Measurements from ENCODE around the gene RBCK1.

DNA sequence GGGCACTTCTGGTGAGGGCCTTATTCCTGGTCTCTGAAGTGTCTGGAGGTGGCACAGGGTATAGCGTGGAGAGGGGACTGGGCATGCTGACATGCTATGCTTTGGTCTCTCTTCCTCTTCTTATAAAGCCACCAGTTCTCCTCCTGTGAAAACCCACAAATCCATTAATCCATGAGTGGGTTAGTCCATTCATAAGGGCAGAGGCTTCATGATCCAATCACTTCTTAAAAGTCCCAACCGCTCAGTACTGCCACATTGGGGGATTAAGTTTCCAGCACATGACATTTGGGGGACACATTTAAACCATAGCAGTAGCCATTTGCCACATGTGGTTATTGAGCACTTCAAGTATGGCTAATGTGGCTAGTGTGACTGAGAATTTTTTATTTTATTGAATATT, 31.3 kb upstream of the RBCK1 start:
- TF ChIP-seq, protein P1, sequence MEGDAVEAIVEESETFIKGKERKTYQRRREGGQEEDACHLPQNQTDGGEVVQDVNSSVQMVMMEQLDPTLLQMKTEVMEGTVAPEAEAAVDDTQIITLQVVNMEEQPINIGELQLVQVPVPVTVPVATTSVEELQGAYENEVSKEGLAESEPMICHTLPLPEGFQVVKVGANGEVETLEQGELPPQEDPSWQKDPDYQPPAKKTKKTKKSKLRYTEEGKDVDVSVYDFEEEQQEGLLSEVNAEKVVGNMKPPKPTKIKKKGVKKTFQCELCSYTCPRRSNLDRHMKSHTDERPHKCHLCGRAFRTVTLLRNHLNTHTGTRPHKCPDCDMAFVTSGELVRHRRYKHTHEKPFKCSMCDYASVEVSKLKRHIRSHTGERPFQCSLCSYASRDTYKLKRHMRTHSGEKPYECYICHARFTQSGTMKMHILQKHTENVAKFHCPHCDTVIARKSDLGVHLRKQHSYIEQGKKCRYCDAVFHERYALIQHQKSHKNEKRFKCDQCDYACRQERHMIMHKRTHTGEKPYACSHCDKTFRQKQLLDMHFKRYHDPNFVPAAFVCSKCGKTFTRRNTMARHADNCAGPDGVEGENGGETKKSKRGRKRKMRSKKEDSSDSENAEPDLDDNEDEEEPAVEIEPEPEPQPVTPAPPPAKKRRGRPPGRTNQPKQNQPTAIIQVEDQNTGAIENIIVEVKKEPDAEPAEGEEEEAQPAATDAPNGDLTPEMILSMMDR (IDR thresholded peaks at IDR 0.05; ENCODE audit: extremely low read depth in 1 of 2, insufficient read depth in 1 of 2, low read depth in 1 of 2, low read length in 2 of 2) = no peak
- TF ChIP-seq POLR2A (IDR thresholded peaks at IDR 0.05; ENCODE audit: low read depth, low read length) (no peak), JUN (IDR thresholded peaks at IDR 0.05; ENCODE audit: borderline replicate concordance, insufficient read depth, insufficient read length, low read depth) (no peak), EZH2 (IDR thresholded peaks at IDR 0.05; ENCODE audit: borderline replicate concordance, low read depth, low read length, severe bottlenecking) (no peak), MYC (IDR thresholded peaks at IDR 0.05; ENCODE audit: low read depth, low read length) (no peak), POLR2AphosphoS5 (IDR thresholded peaks at IDR 0.05; ENCODE audit: insufficient read depth, low read depth, low read length) (no peak), FOS (IDR thresholded peaks at IDR 0.05; ENCODE audit: borderline replicate concordance, insufficient read depth, low read length) (no peak)

Data from endothelial cell of umbilical vein (primary cell).